ENCODE data around the gene MEF2C. TPM values are rescaled to one million over a fixed set of nuclear protein-coding genes. Genes with fewer than 3 reads are reported as not detected.

MEF2C gene
- polyA plus RNA-seq, 1 donor from 2014 or later, result 30.2 TPM

DNA sequence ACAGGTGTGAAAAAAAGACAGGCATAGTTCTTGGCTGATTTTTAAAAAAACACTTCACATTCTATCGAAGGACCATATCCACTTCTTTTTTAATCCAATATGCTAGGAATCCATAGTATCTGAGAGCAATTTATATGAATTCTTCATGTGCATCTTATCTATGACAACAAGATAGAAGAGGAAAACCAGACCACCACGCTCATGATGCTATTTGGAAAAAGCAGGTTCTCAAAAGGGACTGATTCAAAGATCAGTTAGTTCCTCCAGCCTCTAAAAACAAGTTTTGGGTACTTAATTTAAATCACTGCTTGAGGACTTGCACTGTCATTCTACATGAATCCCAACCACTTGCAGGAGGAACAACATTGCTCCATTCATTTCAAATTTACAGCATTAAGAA, 6.3 kb downstream of the MEF2C start:
- no peaks in the 10 kb centered on the region for H3K9me3 ChIP-seq (ENCODE audit: low read length)
- no peak overlapping the region for H2AFZ ChIP-seq (ENCODE audit: low read depth, low read length)
- H3K36me3 ChIP-seq (ENCODE audit: insufficient read depth, low read length), result no peaks in the 10 kb centered on the region
- H3K27ac ChIP-seq (ENCODE audit: low read length), result no peak overlapping the region
- no peaks in the 10 kb centered on the region for H3K9me2 ChIP-seq (ENCODE audit: insufficient read depth, low read length)
- TF ChIP-seq, protein P1, sequence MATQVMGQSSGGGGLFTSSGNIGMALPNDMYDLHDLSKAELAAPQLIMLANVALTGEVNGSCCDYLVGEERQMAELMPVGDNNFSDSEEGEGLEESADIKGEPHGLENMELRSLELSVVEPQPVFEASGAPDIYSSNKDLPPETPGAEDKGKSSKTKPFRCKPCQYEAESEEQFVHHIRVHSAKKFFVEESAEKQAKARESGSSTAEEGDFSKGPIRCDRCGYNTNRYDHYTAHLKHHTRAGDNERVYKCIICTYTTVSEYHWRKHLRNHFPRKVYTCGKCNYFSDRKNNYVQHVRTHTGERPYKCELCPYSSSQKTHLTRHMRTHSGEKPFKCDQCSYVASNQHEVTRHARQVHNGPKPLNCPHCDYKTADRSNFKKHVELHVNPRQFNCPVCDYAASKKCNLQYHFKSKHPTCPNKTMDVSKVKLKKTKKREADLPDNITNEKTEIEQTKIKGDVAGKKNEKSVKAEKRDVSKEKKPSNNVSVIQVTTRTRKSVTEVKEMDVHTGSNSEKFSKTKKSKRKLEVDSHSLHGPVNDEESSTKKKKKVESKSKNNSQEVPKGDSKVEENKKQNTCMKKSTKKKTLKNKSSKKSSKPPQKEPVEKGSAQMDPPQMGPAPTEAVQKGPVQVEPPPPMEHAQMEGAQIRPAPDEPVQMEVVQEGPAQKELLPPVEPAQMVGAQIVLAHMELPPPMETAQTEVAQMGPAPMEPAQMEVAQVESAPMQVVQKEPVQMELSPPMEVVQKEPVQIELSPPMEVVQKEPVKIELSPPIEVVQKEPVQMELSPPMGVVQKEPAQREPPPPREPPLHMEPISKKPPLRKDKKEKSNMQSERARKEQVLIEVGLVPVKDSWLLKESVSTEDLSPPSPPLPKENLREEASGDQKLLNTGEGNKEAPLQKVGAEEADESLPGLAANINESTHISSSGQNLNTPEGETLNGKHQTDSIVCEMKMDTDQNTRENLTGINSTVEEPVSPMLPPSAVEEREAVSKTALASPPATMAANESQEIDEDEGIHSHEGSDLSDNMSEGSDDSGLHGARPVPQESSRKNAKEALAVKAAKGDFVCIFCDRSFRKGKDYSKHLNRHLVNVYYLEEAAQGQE (IDR thresholded peaks at IDR 0.05; ENCODE audit: borderline replicate concordance), result no peak
- no peaks in the 10 kb centered on the region for H3K27me3 ChIP-seq (ENCODE audit: insufficient read depth, low read depth, low read length)
- no peaks in the 10 kb centered on the region for H3K79me2 ChIP-seq (replicated peaks; ENCODE audit: insufficient read depth, low read length)
- no peak overlapping the region for H3K9ac ChIP-seq (ENCODE audit: low read length)
- H3K4me2 ChIP-seq (ENCODE audit: low read length), result no peak overlapping the region
- no peaks in the 10 kb centered on the region for H4K20me1 ChIP-seq (ENCODE audit: insufficient read depth)
- H3F3A ChIP-seq (ENCODE audit: insufficient read depth, low read length, poor library complexity, severe bottlenecking), result no peaks in the 10 kb centered on the region
- H3K4me3 ChIP-seq (ENCODE audit: low read length), result no peak overlapping the region

DNA sequence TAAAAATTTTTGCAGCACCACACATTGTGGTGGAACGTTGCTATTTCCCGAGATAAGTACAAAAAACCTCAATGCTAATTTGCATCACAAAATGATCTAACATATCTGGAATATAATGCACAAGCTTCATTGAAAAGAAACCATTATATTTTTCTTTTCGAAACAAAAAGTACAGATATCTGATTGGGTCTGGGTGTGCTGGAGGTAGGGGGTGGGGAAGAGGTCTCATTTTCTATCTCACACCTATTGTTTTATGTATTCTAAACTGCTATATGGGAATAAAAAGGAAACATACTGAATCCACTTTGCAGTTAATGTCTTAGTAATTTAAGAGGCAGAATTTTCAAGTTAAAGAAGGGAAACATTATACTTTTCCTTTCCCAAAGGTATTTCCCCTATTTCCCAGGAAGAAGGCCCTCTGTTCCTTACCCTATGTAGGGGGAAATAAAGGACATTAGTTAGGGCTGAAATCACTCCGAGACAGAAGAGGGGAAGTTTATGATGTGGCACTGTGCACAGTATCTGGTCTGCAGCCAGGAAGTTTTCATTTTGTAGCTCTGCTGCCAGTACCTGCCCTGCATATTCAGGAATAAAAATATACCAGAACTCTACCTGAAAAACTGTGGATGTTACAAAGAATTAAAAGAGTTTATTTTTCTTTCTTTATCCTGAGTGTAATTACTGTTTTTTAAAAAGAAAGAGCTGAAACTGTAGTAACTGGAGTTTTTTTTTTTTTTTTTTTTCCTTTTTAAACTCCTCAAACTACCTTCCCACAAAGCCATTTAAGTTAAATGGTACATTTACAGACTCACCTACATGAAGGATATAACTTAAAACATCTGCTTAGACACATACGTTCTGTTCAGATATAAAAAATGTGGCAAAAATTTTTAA, 7.4 kb downstream of the MEF2C start:
- TF ChIP-seq MXI1 (conservative IDR thresholded peaks at IDR 0.05; ENCODE audit: poor library complexity, severe bottlenecking) (no peak), TAF1 (IDR thresholded peaks at IDR 0.05; ENCODE audit: low read depth) (no peak), SMC3 (conservative IDR thresholded peaks at IDR 0.05; ENCODE audit: poor library complexity) (no peak), EP300 (conservative IDR thresholded peaks at IDR 0.05; ENCODE audit: poor library complexity, severe bottlenecking) (no peak), EZH2 (IDR thresholded peaks at IDR 0.05; ENCODE audit: borderline replicate concordance, insufficient read depth, low read length, poor library complexity, severe bottlenecking) (no peak), POLR2AphosphoS5 (IDR thresholded peaks at IDR 0.05) (no peak), RAD21 (conservative IDR thresholded peaks at IDR 0.05) (no peak)
- TF ChIP-seq, protein P1 (IDR thresholded peaks at IDR 0.05; ENCODE audit: borderline replicate concordance), result no peak
- TF ChIP-seq, protein P2, sequence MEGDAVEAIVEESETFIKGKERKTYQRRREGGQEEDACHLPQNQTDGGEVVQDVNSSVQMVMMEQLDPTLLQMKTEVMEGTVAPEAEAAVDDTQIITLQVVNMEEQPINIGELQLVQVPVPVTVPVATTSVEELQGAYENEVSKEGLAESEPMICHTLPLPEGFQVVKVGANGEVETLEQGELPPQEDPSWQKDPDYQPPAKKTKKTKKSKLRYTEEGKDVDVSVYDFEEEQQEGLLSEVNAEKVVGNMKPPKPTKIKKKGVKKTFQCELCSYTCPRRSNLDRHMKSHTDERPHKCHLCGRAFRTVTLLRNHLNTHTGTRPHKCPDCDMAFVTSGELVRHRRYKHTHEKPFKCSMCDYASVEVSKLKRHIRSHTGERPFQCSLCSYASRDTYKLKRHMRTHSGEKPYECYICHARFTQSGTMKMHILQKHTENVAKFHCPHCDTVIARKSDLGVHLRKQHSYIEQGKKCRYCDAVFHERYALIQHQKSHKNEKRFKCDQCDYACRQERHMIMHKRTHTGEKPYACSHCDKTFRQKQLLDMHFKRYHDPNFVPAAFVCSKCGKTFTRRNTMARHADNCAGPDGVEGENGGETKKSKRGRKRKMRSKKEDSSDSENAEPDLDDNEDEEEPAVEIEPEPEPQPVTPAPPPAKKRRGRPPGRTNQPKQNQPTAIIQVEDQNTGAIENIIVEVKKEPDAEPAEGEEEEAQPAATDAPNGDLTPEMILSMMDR (IDR thresholded peaks at IDR 0.05; ENCODE audit: poor library complexity, severe bottlenecking), result no peak
- Histone ChIP-seq H3F3A (ENCODE audit: insufficient read depth, low read length, poor library complexity, severe bottlenecking) (no peaks in the 10 kb centered on the region), H3K36me3 (ENCODE audit: insufficient read depth, low read length) (no peaks in the 10 kb centered on the region), H3K27me3 (ENCODE audit: insufficient read depth, low read depth, low read length) (no peaks in the 10 kb centered on the region), H2AFZ (ENCODE audit: low read depth, low read length) (no peak overlapping the region), H3K79me2 (replicated peaks; ENCODE audit: insufficient read depth, low read length) (no peaks in the 10 kb centered on the region), H4K20me1 (ENCODE audit: insufficient read depth) (no peaks in the 10 kb centered on the region), H3K9me2 (ENCODE audit: insufficient read depth, low read length) (no peaks in the 10 kb centered on the region), H3K27ac (ENCODE audit: low read length) (no peak overlapping the region), H3K4me3 (ENCODE audit: low read length) (no peak overlapping the region), H3K4me2 (ENCODE audit: low read length) (no peak overlapping the region), H3K9ac (ENCODE audit: low read length) (no peak overlapping the region), H3K9me3 (ENCODE audit: low read length) (no peaks in the 10 kb centered on the region)
